HUDEP-2 (cell line): ENCODE data around the gene PPARD.
"Not testable (repeated sequence)": the region's sequence is repeated elsewhere in the genome, so short reads cannot be mapped to it uniquely, and the experiment has no call there.

ENCODE experiments used
- DNase-seq, 76 experiments: peaks; one replicate each; lab custom pipeline; 2025; ENCODE audit not compliant: unreplicated experiment in 76 of 76; lab: John Stamatoyannopoulos, UW

The PPARD gene

DNA sequence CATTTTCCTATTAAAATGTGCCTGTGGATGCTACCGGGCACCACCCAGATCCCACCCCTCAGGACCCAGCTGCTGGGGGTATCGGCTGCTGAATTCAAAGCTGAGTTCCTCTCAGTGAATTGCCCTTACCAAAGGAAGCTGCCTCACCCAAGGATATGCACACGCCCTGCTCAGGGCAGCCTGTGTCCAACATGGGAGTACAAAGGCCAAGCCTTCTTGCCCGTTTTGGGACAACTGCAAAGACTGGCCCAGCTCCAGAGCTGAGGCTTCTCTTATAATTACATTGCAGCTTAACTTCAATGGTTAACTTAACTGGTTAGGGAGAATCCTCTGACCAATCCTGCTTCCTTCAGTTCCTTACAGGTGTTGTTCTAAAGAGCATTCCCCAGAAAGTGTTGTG lies 89.9 kb downstream of the PPARD start:
- no peak for DNase-seq

DNA sequence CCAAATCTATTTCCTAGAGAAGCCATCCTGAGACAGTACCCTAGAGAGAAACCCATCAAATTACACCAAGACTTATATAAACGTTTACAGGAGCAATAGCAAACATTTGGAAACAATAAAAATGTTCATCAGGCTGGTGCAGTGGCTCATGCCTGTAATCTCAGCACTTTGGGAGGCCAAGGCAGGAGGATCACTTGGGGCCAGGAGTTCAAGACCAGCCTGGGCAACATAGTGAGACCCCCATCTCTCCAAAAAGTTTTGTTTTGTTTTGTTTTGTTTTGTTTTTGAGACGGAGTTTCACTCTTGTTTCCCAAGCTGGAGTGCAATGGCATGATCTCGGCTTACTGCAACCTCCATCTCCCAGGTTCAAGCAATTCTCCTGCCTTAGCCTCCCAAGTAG lies 90.3 kb downstream of the PPARD start:
- not testable (repeated sequence) for DNase-seq

DNA sequence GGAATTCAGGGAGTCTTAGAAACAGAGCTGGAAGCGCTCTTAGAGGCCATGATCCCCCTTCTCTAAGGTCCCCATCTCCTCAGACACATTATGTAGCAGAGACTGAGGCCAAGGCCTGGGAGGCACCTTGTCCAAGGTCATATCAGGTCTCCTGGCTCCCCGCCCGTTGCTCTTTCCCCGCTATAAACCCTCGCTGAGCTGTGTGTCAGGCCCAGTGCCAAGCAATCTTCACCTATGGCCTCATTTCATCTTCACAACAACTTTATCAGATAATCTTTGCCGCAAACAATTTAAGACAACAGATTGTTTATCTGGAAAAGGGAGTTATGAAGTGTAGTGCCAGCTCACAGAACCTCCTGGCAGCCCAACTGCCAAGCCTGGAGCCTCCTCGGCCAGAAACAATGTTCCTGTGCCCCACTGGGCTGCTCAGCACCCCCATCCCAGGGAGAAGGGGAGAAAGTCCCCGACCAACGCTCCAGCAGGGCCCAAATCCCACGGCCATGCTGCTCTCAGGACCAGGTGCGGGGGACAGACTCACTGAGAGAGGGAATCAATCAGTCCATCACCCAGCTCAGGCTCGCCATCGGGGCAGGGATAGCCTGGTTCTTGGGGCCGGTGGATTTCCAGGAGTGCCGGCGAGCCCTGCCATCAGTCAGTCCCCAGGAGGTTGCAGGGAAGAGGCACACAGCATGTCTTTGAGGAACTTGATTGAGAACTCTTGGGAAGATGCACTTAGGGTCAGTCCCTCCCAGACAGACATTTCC lies 92.9 kb downstream of the PPARD start:
- peak in 9 of 76 experiments; percentile 10 to 32 (median 15) for DNase-seq

DNA sequence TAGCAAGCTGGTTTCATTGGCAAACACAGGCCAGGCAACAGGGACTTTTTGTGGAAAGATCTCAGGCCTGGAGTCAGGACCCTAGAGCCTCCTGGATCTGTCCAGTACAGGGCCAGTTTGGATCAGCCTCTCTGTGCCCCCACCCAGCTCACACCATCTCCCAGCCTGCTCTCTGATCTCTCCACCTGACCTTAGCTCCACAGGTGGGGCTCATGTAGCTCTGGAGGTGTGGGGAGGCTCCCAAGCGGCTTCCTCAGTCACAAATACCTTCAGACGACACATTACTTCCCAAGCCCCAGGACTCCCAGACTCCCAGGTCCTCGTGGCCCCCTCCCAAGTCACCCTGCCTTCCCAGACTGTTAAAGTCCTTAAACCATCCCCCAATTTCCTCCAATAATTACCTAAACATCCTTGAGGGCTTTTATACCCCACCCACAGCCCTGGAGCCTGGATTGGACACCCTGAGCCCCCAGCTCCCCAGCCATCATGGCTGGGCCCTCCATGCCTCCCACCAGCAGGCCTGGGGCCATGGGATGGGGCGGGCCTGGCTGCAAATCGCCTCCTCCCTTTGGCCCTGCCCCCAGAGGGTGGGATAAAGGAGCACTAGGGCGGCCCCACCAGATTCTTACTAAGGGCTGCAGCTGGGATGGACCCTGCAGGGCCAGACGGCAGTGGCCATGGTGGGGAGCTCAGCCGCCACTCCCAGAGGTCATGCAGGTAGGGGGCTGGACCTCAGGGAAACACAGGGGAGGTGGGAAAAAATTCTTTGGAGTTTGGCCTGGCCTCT lies 93.9 kb downstream of the PPARD start:
- DNase-seq, result no peak

DNA sequence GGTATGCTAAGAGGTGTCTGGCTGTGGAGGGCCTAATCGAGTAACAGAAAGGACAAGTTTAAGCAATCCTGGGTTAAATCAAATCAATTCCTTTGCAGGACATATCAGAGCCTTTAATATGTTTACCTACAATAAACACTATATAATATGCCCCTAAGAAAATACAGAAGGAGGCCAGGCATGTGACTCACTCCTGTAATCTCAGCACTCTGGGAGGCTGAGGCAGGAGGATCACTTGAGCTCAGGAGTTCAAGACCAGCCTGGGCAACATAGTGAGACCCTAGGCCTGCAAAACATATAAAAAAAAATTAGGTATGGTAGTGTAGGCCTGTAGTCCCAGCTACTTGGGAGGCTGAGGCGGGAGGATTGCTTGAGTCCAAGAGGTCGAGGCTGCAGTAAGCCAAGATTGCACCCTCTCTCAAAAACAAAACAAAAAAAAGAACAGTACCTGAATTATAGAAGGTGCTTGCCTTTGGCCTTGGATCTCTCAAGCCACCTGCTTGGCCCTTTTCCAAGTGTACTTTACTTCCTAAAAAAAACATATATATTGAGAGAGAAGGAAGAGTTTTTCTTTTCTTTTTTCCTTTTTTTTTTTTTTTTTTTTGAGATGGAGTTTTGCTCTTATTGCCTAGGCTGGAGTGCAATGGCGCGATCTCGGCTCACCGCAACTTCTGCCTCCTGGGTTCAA lies 96.2 kb downstream of the PPARD start:
- not testable (repeated sequence) for DNase-seq

DNA sequence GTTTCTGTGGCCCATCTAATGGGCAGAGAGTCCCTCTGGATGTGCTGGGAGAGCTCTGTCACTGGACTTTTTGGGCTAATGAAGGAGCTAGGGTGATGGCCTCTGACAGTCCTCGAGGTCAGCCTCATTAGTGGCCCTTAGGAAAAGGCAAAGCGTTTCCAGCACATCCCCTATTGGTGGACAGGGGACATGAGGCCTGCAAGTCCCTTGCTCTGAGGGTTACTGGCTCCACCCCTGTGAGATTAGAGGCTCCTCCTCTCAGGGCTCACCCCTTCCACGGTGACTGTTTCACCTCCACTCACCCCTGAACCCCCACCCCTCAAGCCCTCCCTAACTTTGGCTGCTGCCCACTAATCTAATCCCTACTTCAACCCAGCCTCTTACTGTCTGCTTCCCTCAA lies 97.0 kb downstream of the PPARD start:
- peak in 2 of 76 experiments; percentile 11 for DNase-seq

DNA sequence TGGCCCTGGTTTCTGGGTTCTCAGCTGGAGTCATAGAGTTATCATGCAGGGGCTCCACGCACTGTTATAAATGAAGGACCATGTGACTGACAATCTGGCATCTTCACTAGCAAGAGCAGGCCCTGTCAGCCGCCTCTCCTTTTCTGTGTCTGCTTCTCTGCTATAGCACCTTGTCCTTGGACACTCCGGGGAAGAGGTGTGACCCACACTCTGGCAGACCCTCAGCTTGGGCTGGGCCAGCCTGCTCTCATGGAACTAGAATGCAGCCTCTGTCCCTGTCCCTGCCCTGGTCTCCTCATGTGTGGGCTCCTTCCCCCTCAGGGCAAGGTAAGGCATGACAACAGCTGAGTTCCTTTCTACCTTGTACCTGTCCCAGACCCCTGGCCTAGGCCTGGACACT lies 98.8 kb downstream of the PPARD start:
- DNase-seq, result no peak

DNA sequence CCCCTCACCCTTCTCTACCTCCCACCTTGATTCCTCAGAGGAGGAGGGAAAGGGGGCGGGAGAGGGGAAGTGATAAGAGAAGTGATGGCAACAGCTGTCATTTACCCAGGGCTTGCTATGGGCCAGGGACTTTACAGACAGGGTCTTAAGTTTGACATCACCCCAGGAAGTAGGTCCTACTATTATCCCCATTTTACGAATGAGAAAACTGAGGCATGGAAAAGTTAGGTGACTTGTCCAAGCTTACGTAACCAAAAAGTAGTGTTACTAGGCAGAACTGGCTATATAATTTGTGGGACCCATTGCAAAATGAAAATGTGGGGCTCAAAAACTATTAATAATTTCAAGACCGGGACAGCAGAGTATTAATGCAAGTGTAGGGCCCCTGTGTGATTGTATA lies 99.3 kb downstream of the PPARD start:
- DNase-seq, result no peak

DNA sequence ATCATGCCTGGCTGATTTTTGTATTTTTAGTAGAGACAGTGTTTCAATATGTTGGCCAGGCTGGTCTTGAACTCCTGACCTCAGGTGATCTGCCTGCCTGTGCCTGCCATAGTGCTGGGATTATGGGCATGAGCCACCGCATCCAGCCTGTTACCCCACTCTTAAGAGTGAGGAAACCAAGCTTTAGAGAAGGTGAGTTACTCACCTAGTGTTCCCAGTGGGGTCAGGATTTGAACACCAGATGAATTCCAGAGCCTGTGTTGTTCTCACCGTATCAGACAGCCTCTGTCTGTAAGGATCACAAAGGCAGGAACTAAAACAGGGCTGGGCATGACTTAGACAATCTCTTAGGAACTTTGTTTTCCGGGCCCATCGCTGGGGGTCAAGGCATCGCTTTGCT lies 100.3 kb downstream of the PPARD start:
- DNase-seq, result no peak

DNA sequence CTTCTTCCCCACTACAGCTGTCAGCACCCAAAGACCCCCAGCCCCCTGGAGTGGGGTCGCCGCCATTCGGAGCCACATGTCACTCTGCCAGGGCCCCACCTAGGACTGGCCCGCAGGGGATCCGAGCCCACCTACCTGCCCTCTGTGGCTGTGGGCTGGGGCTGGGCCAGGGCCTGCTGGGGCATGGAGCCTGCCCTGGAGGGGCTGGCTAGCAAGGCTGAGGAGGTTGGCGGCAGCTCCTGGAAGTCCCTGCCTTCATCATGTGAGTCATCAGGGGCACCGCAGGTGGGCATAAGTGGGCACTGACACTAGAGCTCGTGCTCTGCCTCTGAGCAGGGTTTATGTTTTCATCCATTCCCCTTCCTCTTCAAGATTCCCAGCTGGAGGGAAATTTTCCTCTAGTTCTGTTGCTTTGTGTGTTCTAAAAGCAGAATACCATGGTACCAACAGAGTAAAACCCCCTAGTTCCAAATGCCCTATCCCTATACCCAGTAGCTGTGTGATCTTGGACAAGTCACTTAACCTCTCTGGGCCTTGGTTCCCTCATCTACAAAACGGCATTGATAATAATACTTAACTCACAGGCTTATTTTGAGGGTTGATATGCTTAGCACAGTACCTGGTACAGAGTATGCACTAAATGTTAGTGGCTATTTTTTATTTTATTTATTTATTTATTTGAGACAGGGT lies 101.1 kb downstream of the PPARD start:
- no peak for DNase-seq

DNA sequence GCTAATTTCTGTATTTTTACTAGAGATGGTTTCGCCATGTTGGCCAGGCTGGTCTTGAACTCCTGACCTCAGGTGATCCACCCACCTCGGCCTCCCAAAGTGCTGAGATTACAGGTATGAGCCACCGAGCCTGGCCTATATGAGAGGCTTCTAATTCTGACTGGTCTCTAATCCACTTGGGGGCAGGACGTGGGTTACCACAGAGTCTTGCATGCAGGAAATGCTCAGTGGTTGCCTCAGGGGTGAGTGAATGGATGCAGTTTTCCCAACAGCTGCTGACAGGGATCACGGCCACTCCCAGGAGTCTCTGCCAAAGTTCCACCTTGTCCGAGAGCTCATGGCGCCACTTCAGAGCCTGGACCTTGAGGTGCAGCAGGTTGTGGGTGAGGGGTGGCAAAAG lies 103.3 kb downstream of the PPARD start:
- no peak for DNase-seq

DNA sequence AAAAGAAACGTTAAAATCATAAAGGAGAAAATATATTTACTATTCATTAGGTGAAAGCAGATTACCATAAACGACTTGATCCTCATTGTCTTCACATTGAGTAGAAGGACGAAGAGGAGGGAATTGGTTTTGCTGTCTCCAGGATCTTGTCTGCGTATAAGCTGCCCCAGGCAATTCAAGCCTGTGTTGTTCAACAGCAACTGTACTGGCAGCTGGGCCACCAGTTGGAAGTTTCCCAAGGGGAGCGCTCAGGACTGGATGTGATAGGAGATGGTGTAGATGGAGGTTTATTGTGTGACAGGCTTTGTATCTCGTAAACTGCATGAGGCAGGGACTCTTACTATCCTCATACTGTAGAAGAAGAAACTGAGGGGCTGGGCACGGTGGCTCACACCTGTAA lies 105.8 kb downstream of the PPARD start:
- no peak for DNase-seq

DNA sequence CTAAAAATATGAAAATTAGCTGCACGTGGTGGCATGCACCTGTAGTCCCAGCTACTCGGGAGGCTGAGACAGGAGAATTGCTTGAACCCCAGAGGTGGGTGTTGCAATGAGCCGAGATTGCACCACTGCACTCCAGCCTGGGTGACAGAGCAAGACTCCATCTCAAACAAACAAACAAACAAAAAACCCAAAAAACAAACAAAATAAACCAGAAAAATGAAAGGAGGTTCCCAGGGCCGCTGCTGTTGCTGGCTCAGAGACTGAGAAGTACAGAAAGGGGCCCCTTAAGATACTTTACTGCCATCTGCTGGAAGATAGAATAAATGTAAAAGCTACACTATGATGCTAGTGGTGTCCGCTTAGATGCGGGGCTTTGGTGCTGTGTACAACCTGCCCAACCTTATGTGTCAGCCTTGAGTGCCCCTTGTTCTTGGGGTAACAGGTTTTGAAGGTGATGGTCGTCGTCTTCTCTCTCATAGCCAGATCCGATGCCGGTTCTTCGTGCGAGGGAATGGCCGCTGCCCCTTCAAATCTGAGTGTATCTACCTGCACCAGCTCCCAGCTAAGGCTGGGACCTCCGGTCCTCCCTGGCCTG lies 107.0 kb downstream of the PPARD start:
- DNase-seq, result peak in 31 of 76 experiments; percentile 12 to 84 (median 59)

DNA sequence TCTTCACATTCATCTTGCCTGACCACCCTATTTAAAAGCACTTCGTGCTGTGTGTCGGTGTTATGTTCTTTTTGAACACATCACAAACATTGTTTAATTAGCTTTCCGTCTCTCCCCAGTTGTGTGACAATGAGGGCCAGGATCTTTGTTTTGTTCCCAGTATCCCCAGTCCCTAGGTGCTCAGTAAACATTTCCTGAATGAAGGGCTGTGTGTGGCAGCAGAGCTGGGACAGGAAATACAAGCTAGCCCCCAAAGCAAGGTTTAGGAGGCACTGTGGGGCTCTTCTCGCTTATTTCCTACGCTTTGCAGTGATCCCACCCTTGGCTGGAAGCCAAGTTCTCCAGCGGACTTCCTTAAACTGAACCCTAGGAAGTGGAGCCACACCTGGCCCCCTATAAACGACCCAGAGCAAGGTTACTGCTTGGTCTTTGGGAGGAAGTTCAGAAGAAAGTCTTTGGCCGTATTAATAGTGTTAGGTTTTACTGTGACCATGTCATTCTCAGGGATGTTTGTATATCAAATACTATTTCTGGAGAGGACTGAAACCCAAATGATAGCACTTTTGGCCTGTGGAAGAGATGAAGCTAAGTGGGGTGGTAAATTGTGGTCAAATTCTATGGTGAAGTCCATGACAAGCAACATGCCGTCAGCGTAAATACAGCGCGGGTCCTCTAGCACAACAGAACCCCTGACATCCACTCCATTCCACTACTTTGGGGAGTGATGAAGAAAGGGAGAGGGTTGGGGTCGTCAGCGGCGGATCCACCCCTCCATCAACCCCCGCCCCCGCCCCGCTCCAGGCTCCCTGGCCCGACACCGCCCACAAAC lies 109.2 kb downstream of the PPARD start:
- DNase-seq, result no peak

DNA sequence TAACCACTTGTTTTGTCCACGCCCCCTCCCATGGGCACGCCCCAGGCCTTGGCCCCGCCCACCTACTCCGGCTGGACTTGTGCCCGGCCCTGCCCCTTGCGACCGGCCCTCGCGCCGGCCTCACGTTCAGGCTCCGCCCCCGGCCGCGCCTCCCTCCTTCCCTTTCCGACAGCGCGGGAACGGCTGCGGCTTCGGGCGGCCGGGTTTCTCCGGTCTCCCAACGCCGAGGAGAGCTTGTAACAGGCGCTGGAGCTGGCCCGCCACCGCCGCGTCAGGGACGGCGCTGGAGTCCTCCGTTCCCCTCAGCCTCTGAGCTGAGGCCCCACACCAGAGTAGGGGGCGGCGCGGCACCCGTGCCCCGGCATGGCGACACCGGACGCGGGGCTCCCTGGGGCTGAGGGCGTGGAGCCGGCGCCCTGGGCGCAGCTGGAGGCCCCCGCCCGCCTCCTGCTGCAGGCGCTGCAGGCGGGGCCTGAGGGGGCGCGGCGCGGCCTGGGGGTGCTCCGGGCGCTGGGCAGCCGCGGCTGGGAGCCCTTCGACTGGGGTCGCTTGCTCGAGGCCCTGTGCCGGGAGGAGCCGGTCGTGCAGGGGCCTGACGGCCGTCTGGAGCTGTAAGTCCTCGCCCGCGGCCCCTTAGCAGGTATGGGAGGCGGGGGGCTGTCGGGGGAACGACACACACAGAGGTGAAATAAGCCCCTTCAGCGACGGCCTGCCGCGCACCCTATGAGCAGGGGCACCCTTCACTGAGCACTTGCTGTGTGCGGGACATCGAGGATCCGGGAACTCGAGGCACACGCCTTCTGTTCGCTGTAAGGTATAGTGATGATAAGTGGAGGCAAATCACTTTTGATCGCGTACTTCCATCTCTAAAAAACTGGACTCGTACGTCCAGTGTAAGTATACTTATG lies 110.1 kb downstream of the PPARD start, which contains the start of gene FANCE:
TSS of gene FANCE (plus strand) at position 156 of the 908 bp plus-strand sequence. CDS start at position 364, 208 bp downstream.
- peak in 75 of 76 experiments; percentile 44 to 100 (median 96) for DNase-seq

DNA sequence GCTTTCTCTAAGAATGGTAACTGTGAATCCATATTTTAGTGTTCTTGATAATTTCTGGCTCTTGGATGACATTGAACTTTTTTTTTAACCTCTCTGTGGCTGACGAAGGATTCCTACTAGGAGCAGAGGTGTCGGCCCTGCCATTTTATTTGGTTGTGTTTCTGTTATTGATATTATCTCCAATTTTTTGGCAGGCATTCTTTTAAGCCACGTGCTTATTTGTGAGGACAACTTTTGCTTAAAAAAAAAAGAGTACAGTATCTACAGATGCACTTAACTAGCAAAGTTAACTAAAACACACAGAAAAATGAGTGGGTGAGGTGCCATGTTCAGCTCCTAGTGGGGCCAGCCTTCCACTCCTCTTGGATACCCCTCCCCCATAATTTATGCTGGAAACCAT lies 110.9 kb downstream of the PPARD start:
- DNase-seq, result peak in 35 of 76 experiments; percentile 26 to 81 (median 62)

DNA sequence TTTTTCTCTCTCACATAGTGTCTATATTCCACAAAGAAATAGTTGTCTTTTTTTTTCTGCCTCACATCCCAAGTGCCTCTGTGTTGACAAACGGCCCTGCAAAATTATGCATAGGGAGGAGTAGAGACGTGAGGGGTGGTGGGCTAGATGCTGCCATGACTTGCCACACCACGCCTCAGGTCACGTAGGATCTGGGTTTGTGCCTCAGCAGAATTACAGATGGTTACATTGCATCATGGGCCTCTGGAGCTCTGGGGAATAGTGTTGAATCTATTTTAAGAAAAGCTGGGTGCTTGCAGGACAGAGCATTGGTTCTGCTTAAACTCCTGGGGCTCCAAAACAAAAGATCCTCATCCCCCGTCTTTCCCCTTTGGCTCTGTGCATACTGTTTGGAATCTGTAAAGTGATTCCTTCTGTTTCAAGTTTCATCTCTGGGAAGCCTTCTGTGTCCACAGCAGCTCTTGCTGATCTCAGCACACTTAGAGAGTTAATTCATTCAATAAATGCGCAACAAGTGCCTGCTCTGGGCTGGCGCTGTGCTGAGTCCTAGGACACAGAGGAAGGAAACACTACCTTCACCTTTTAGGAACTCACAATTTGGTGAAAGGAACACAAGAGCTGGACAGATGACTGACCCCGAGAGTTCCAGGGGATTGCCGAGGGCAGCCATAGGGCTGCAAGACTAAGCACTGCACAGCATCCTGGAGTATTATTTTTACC lies 112.2 kb downstream of the PPARD start:
- DNase-seq, result no peak

DNA sequence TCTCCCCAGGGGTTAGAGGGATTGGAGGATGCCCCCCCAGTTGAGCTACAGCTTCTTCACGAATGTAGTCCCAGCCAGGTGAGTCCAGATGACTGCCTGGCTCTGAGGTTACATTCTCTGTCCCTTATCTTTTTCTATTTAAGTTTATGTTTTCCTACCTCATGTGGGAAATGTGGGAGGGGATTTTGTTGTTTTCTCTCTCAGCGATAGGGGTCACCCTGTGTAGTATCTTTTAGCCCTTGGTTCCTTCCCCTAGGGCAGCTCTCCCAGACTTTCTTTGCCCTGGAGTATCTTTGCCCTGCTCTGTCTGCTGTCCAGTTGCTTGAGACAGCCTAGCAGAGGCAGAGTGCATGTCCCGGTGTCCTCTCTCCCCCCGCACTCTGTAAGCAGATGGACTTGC lies 115.5 kb downstream of the PPARD start:
- DNase-seq, result no peak
